Measurements from ENCODE around the gene ABHD16A. TPM values are rescaled to one million over a fixed set of nuclear protein-coding genes. Genes with fewer than 3 reads are reported as not detected.

ABHD16A gene
- total and polyA plus RNA-seq, 2 of the 13 experiments (the other 11 are each of a cell fraction or from before 2014, with no cell fraction given): 43.5 to 45.4 TPM

DNA sequence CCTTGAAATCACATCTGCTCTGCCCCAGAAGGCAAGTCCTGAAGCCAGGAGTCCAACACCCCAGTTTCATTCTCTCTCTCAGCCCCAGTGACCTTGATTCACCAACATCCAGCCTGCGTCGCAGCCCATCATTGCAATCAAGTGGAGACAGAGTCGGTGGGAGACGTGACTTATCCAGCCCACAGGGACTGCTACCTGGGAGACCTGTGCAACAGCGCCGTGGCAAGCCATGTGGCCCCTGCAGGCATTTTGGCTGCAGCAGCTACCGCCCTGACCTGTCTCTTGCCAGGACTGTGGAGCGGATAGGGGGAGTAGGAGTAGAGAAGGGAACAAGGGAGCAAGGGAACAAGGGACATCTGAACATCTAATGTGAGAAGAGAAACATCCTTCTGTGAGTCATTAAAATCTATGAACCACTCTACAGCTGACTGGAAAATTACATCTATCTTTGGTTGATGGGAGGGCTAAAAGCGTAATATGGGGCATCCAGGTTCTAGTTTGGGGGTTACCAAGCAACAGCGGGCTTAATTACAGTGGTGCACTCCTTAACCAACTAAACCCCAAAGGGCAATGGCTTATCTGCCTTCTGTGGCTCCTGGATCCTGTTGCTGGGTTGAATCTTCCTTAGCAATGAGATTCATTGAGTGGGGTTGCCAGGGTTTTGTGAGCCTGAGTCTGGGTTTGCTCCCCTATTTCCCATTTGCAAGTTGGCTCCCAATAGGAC lies 14.5 kb upstream of the ABHD16A start (continued):
- TF ChIP-seq PRPF4 (IDR thresholded peaks at IDR 0.05; ENCODE audit: low read depth, low read length, poor library complexity, severe bottlenecking) (no peak), RXRB (CRISPR knock-in tag; IDR thresholded peaks at IDR 0.05; ENCODE audit: borderline replicate concordance) (peak; percentile 30; the same call in 1 of the 2 replicates), ZNF335 (CRISPR knock-in tag; IDR thresholded peaks at IDR 0.05) (peak; percentile 89), SOX5 (CRISPR knock-in tag; IDR thresholded peaks at IDR 0.05; ENCODE audit: borderline replicate concordance) (peak; percentile 53; the same call in 1 of the 2 replicates), HMG20B (CRISPR knock-in tag; conservative IDR thresholded peaks at IDR 0.05) (no peak), MXI1 (IDR thresholded peaks at IDR 0.05; ENCODE audit: borderline replicate concordance, low read depth, low read length) (peak; percentile 55; the same call in 1 of the 3 replicates), NRL (CRISPR knock-in tag; IDR thresholded peaks at IDR 0.05; ENCODE audit: borderline replicate concordance) (peak; percentile 52; the same call in 1 of the 2 replicates), ZNF543 (CRISPR knock-in tag; IDR thresholded peaks at IDR 0.05) (no peak), RAD51 (IDR thresholded peaks at IDR 0.05; ENCODE audit: borderline replicate concordance) (no peak), SRY (CRISPR knock-in tag; IDR thresholded peaks at IDR 0.05) (no peak), SALL1 (CRISPR knock-in tag; IDR thresholded peaks at IDR 0.05) (peak; percentile 69), ZNF367 (CRISPR knock-in tag; IDR thresholded peaks at IDR 0.05; ENCODE audit: borderline replicate concordance) (no peak), ZNF205 (CRISPR knock-in tag; IDR thresholded peaks at IDR 0.05) (peak; percentile 68; the same call in 1 of the 2 replicates), KMT2A (CRISPR knock-in tag; IDR thresholded peaks at IDR 0.05) (0 out of 2 replicates have a peak, but pooled peaks have one; percentile 27)
- TF ChIP-seq, protein P1, sequence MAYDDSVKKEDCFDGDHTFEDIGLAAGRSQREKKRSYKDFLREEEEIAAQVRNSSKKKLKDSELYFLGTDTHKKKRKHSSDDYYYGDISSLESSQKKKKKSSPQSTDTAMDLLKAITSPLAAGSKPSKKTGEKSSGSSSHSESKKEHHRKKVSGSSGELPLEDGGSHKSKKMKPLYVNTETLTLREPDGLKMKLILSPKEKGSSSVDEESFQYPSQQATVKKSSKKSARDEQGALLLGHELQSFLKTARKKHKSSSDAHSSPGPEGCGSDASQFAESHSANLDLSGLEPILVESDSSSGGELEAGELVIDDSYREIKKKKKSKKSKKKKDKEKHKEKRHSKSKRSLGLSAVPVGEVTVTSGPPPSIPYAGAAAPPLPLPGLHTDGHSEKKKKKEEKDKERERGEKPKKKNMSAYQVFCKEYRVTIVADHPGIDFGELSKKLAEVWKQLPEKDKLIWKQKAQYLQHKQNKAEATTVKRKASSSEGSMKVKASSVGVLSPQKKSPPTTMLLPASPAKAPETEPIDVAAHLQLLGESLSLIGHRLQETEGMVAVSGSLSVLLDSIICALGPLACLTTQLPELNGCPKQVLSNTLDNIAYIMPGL (CRISPR knock-in tag; IDR thresholded peaks at IDR 0.05; ENCODE audit: borderline replicate concordance in 1 of 2, low read depth in 1 of 2): peak in 1 of 2 experiments; percentile 91; a peak in 2 of 4 replicates
- TF ChIP-seq, protein P2, sequence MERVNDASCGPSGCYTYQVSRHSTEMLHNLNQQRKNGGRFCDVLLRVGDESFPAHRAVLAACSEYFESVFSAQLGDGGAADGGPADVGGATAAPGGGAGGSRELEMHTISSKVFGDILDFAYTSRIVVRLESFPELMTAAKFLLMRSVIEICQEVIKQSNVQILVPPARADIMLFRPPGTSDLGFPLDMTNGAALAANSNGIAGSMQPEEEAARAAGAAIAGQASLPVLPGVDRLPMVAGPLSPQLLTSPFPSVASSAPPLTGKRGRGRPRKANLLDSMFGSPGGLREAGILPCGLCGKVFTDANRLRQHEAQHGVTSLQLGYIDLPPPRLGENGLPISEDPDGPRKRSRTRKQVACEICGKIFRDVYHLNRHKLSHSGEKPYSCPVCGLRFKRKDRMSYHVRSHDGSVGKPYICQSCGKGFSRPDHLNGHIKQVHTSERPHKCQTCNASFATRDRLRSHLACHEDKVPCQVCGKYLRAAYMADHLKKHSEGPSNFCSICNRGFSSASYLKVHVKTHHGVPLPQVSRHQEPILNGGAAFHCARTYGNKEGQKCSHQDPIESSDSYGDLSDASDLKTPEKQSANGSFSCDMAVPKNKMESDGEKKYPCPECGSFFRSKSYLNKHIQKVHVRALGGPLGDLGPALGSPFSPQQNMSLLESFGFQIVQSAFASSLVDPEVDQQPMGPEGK (CRISPR knock-in tag; IDR thresholded peaks at IDR 0.05): peak; percentile 71
- TF ChIP-seq, protein P3, sequence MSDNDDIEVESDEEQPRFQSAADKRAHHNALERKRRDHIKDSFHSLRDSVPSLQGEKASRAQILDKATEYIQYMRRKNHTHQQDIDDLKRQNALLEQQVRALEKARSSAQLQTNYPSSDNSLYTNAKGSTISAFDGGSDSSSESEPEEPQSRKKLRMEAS (IDR thresholded peaks at IDR 0.05): peak; percentile 64; the same call in 1 of the 2 replicates
- TF ChIP-seq, protein P4, sequence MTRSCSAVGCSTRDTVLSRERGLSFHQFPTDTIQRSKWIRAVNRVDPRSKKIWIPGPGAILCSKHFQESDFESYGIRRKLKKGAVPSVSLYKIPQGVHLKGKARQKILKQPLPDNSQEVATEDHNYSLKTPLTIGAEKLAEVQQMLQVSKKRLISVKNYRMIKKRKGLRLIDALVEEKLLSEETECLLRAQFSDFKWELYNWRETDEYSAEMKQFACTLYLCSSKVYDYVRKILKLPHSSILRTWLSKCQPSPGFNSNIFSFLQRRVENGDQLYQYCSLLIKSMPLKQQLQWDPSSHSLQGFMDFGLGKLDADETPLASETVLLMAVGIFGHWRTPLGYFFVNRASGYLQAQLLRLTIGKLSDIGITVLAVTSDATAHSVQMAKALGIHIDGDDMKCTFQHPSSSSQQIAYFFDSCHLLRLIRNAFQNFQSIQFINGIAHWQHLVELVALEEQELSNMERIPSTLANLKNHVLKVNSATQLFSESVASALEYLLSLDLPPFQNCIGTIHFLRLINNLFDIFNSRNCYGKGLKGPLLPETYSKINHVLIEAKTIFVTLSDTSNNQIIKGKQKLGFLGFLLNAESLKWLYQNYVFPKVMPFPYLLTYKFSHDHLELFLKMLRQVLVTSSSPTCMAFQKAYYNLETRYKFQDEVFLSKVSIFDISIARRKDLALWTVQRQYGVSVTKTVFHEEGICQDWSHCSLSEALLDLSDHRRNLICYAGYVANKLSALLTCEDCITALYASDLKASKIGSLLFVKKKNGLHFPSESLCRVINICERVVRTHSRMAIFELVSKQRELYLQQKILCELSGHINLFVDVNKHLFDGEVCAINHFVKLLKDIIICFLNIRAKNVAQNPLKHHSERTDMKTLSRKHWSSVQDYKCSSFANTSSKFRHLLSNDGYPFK (CRISPR knock-in tag; IDR thresholded peaks at IDR 0.05; ENCODE audit: borderline replicate concordance): peak; percentile 95; the same call in 1 of the 2 replicates
- TF ChIP-seq, protein P5, sequence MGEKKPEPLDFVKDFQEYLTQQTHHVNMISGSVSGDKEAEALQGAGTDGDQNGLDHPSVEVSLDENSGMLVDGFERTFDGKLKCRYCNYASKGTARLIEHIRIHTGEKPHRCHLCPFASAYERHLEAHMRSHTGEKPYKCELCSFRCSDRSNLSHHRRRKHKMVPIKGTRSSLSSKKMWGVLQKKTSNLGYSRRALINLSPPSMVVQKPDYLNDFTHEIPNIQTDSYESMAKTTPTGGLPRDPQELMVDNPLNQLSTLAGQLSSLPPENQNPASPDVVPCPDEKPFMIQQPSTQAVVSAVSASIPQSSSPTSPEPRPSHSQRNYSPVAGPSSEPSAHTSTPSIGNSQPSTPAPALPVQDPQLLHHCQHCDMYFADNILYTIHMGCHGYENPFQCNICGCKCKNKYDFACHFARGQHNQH (CRISPR knock-in tag; IDR thresholded peaks at IDR 0.05): peak; percentile 45; the same call in 1 of the 2 replicates
- TF ChIP-seq, protein P6, sequence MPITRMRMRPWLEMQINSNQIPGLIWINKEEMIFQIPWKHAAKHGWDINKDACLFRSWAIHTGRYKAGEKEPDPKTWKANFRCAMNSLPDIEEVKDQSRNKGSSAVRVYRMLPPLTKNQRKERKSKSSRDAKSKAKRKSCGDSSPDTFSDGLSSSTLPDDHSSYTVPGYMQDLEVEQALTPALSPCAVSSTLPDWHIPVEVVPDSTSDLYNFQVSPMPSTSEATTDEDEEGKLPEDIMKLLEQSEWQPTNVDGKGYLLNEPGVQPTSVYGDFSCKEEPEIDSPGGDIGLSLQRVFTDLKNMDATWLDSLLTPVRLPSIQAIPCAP (CRISPR knock-in tag; IDR thresholded peaks at IDR 0.05; ENCODE audit: low read depth): no peak
